Measurements from ENCODE around the gene CFAP46. TPM values are rescaled to one million over a fixed set of nuclear protein-coding genes. Genes with fewer than 3 reads are reported as not detected.

CFAP46 gene
- total RNA-seq, 1 donor from 2014 or later = 1.3 TPM

DNA sequence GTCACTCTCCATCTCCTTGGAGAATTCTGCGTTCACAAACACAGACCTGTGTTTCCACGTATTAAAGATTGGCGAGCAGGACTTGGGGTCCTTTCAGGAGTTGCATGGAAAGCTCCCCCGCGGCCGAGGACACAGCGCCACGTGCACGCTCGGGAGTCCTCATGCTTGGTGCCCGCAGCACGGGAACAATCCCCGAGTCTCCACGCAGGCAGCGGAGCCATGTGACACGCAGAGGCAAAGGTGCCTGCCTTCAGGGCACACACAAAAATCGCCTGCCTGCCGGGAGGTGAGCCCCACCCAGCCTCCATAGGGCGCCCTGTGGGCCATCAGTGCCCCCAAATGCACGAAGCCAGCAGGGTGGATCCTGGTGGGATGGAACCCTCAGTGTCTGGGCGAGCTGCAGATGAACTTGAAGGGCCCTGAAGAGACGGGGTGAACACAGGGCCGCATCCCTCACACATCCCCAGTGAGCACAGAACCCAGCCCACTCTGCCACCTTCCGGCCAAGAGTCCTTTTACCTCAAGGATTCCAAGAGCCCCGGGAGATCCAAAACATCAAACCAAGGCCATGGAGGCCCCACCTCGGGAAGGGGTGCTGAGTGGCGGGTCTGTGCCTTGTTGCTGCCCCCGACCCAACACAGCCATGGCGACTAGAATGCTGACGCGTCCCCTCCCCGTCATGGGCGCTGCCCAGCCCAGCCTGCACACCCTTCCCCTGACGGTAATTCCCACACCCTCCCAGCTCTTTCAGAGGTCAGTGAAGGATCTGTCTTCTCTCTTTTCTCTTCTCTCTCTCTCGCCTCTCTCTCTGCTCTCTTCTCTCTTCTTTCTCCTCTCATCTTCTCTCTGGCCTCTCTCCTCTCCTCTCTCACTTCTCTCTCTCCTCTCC is 55.9 kb downstream of the CFAP46 start:
- no peaks in the 10 kb centered on the region for H3K9me3 ChIP-seq (ENCODE audit: insufficient read depth, low read depth, low read length)
- no peaks in the 10 kb centered on the region for H4K20me1 ChIP-seq (ENCODE audit: insufficient read depth, low read length)
- Mint-ChIP-seq H3K4me3 (ENCODE audit: unreplicated experiment) (no peak overlapping the region), H3K36me3 (ENCODE audit: low read depth, unreplicated experiment) (no peaks in the 10 kb centered on the region), H3K27ac (ENCODE audit: unreplicated experiment) (no peak overlapping the region), H3K4me1 (ENCODE audit: low read depth, unreplicated experiment) (no peaks in the 10 kb centered on the region), H3K27me3 (ENCODE audit: low read depth, unreplicated experiment) (peaks cover 49% of the 10 kb centered on the region), H3K9me3 (ENCODE audit: unreplicated experiment) (peaks cover 2% of the 10 kb centered on the region)
- H3K27me3 ChIP-seq (ENCODE audit: insufficient read depth, low read length) = peaks cover 5% of the 10 kb centered on the region
- no peak overlapping the region for H2AFZ ChIP-seq (ENCODE audit: low read depth, low read length)
- H3K4me3 ChIP-seq (ENCODE audit: insufficient read depth, low read depth, low read length) = no peak overlapping the region
- H3K79me2 ChIP-seq (ENCODE audit: insufficient read depth, low read length) = no peaks in the 10 kb centered on the region
- FAIRE-seq (no peak), DNase-seq (ENCODE audit: low read depth) (no peak)
- H3K4me1 ChIP-seq (ENCODE audit: insufficient read depth, low read length) = no peaks in the 10 kb centered on the region
- no peak overlapping the region for H3K27ac ChIP-seq (ENCODE audit: low read depth, low read length)
- H3K4me2 ChIP-seq (ENCODE audit: low read length) = no peak overlapping the region
- no peak overlapping the region for H3K9ac ChIP-seq (ENCODE audit: low read length)
- H3K36me3 ChIP-seq (ENCODE audit: insufficient read depth, low read length) = no peaks in the 10 kb centered on the region
- TF ChIP-seq EZH2 (IDR thresholded peaks at IDR 0.05; ENCODE audit: insufficient read depth, low read length) = no peak
- TF ChIP-seq, protein P1, sequence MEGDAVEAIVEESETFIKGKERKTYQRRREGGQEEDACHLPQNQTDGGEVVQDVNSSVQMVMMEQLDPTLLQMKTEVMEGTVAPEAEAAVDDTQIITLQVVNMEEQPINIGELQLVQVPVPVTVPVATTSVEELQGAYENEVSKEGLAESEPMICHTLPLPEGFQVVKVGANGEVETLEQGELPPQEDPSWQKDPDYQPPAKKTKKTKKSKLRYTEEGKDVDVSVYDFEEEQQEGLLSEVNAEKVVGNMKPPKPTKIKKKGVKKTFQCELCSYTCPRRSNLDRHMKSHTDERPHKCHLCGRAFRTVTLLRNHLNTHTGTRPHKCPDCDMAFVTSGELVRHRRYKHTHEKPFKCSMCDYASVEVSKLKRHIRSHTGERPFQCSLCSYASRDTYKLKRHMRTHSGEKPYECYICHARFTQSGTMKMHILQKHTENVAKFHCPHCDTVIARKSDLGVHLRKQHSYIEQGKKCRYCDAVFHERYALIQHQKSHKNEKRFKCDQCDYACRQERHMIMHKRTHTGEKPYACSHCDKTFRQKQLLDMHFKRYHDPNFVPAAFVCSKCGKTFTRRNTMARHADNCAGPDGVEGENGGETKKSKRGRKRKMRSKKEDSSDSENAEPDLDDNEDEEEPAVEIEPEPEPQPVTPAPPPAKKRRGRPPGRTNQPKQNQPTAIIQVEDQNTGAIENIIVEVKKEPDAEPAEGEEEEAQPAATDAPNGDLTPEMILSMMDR (IDR thresholded peaks at IDR 0.05; ENCODE audit: insufficient read depth, low read depth, low read length) = no peak

DNA sequence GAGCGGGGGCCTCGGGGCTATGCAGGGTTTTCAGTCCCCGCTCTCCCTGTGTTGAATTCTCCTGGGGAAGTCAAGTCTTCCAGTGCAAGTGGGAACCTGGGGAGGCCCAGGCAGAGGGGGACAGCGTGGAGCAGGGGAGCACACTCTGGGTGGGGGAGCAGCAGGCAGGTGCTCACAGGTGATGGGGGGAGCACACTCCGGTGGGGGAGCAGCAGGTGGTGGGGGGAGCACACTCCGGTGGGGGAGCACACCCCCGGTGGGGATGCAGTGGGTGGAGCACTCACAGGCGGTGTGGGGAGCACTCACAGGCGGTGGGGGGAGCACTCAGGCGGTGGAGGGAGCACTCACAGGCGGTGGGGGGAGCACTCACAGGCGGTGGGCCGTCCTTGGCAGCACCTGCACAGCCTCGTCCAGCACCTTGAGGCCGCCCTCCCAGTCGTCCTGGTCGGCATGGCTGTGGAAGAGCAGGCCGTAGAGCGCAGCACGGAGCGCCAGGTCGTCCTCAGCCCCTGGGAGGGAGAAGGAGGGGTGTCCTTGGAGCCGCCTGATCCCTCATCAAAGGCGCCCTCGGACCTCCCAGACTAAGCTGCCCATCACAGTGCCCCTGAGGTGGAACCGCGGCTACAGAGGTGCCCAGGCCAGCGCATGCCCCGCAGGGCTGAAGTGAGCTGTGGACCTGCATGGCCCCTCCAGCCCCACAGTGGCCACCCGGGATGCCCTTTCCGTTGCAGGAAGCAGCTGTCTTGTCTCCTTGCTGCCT is 56.7 kb downstream of the CFAP46 start:
- Histone ChIP-seq H4K20me1 (ENCODE audit: insufficient read depth, low read length) (no peaks in the 10 kb centered on the region), H3K36me3 (ENCODE audit: insufficient read depth, low read length) (no peaks in the 10 kb centered on the region), H3K27ac (ENCODE audit: low read depth, low read length) (no peak overlapping the region), H3K79me2 (ENCODE audit: insufficient read depth, low read length) (no peaks in the 10 kb centered on the region), H3K9me3 (ENCODE audit: insufficient read depth, low read depth, low read length) (no peaks in the 10 kb centered on the region), H3K4me1 (ENCODE audit: insufficient read depth, low read length) (no peaks in the 10 kb centered on the region), H3K9ac (ENCODE audit: low read length) (no peak overlapping the region), H3K4me3 (ENCODE audit: insufficient read depth, low read depth, low read length) (no peak overlapping the region), H3K27me3 (ENCODE audit: insufficient read depth, low read length) (peaks cover 4% of the 10 kb centered on the region), H2AFZ (ENCODE audit: low read depth, low read length) (no peak overlapping the region), H3K4me2 (ENCODE audit: low read length) (no peak overlapping the region)
- no peaks in the 10 kb centered on the region for H3K4me1 Mint-ChIP-seq (ENCODE audit: low read depth, unreplicated experiment)
- H3K36me3 Mint-ChIP-seq (ENCODE audit: low read depth, unreplicated experiment) = no peaks in the 10 kb centered on the region
- no peak overlapping the region for H3K27ac Mint-ChIP-seq (ENCODE audit: unreplicated experiment)
- H3K9me3 Mint-ChIP-seq (ENCODE audit: unreplicated experiment) = peaks cover 2% of the 10 kb centered on the region
- TF ChIP-seq, protein P1 (IDR thresholded peaks at IDR 0.05; ENCODE audit: insufficient read depth, low read depth, low read length) = no peak
- no peak for TF ChIP-seq EZH2 (IDR thresholded peaks at IDR 0.05; ENCODE audit: insufficient read depth, low read length)
- H3K27me3 Mint-ChIP-seq (ENCODE audit: low read depth, unreplicated experiment) = peaks cover 51% of the 10 kb centered on the region
- FAIRE-seq = no peak
- DNase-seq (ENCODE audit: low read depth) = no peak
- no peak overlapping the region for H3K4me3 Mint-ChIP-seq (ENCODE audit: unreplicated experiment)

Measured in astrocyte (in vitro differentiated cells and primary cell).